Peyer's patch (tissue), 4 donors: ENCODE data around the gene NPLOC4.

Experiments
- CTCF ChIP-seq, 6 experiments: fragments of 450-650 bp in 4 of 6; fragments of 200-600 bp in 2 of 6; sonication (generic) in 1 of 6; IDR thresholded peaks; one replicate each; pipeline ENCODE4 v1.5.1; 2017 to 2019; ENCODE audit warnings: antibody characterized with exemption in 6 of 6, mild to moderate bottlenecking in 3 of 6, moderate library complexity in 1 of 6
- POLR2A ChIP-seq, 2 donors: fragments of 450-650 bp; IDR thresholded peaks; one replicate each; pipeline ENCODE4 v1.5.1; 2017; ENCODE audit warnings: antibody characterized with exemption in 2 of 2, mild to moderate bottlenecking in 2 of 2, moderate library complexity in 2 of 2

DNA sequence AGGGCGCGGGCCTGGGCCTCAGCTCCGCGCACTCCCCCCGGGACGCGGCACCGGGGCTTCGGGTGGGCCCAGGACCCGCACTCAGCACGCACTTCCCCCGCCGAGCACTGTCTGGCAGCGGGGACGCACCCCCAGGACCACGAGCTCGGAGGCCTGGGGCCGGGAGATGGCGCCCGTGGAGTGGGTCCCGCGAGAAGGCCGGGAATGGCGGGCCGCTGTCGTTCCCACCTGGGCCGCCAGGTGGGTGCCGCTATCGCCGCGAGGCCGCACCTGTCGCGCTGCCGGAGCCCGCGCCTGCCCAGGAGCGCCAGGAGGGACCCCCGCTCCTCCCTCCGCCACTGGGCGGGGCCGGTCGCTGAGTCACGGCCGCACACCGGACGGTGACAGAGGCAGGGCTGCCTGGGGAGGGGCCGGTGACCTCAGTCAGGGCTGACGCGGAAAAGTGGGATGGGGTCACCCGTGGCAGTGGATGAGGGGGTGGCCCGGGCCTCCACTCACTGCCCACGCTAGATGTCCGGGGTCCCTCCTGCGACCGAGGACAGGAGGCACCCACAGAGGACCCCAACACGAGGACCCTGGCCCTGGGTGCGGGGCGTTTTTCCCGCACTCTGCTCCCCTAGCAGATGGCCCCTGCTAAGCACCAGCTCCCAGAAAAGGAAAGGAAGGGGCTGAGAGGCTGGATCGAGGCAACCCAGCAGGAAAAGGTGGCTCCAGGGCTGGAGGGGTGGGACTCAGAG is 117.5 kb downstream of the NPLOC4 start:
- TF ChIP-seq CTCF (IDR thresholded peaks at IDR 0.05) (peak; percentile 62 to 94 (median 80)), POLR2A (IDR thresholded peaks at IDR 0.05) (peak in 1 of 2 donors; percentile 32)
